PC-9 (cell line): ENCODE data around the gene ATXN1. TPM values are rescaled to one million over a fixed set of nuclear protein-coding genes. Genes with fewer than 3 reads are reported as not detected.

Experiments
- BruUV-seq: library from RNA; stranded (reverse); fragments of 400-500 nt; replicated peaks from 2 replicates; lab custom pipeline; 2021; lab: Mats Ljungman, UMichigan
- CTCF ChIA-PET: fragments of 300-600 bp; sonication (Branson Sonifier 250); formaldehyde crosslinking; loops from one replicate; lab custom pipeline; 2022; ENCODE audit warnings: antibody characterized with exemption; lab: Charles Lee
- POLR2A ChIA-PET: fragments of 300-600 bp; sonication (Branson Sonifier 250); formaldehyde crosslinking; loops from one replicate; lab custom pipeline; 2022; ENCODE audit warnings: antibody characterized with exemption; ENCODE audit not compliant: unreplicated experiment; lab: Charles Lee
- DNase-seq, 2 experiments: peaks; one replicate each; pipeline versions ENCODE4 v3.0.0 to v3.0.0-alpha.2; 2015 to 2022; ENCODE audit warnings: mixed read lengths in 1 of 2
- H2AFZ ChIP-seq: fragments of 200-600 bp; sonication (generic); 2 replicates; pipeline ENCODE4 v1.8.1; 2017; ENCODE audit warnings: antibody characterized with exemption
- H3F3A ChIP-seq: fragments of 200-600 bp; sonication (generic); 2 replicates; pipeline ENCODE4 v1.8.1; 2017; ENCODE audit warnings: antibody characterized with exemption, mild to moderate bottlenecking, low read depth; ENCODE audit not compliant: insufficient read depth
- H3K27ac ChIP-seq: fragments of 200-600 bp; sonication (generic); 2 replicates; pipeline ENCODE4 v1.6.1; 2016; ENCODE audit warnings: mixed run types
- H3K27me3 ChIP-seq: fragments of 200-600 bp; sonication (generic); 2 replicates; pipeline ENCODE4 v1.6.1; 2016; ENCODE audit warnings: low read depth, mixed run types; ENCODE audit not compliant: insufficient read depth
- H3K36me3 ChIP-seq: fragments of 200-600 bp; sonication (generic); 2 replicates; pipeline ENCODE4 v1.6.1; 2016; ENCODE audit warnings: low read depth, mixed run types
- H3K4me1 ChIP-seq: fragments of 200-600 bp; sonication (generic); replicated peaks from 2 replicates; pipeline ENCODE4 v1.6.1; 2016; ENCODE audit warnings: mixed run types; ENCODE audit not compliant: insufficient read depth
- H3K4me2 ChIP-seq: fragments of 200-600 bp; sonication (generic); 2 replicates; pipeline ENCODE4 v1.6.1; 2017; ENCODE audit warnings: mixed run types
- H3K4me3 ChIP-seq: fragments of 200-600 bp; sonication (generic); 2 replicates; pipeline ENCODE4 v1.6.1; 2016; ENCODE audit warnings: mixed run types
- H3K79me2 ChIP-seq: fragments of 200-600 bp; sonication (generic); 2 replicates; pipeline ENCODE4 v1.6.1; 2017; ENCODE audit warnings: low read depth, mixed run types
- H3K9me2 ChIP-seq: fragments of 200-600 bp; sonication (generic); 2 replicates; pipeline ENCODE4 v1.8.1; 2017; ENCODE audit warnings: mild to moderate bottlenecking; ENCODE audit not compliant: insufficient read depth
- H3K9me3 ChIP-seq: fragments of 200-600 bp; sonication (generic); 2 replicates; pipeline ENCODE4 v1.8.1; 2016; ENCODE audit warnings: low read depth; ENCODE audit not compliant: insufficient read depth
- H4K20me1 ChIP-seq: fragments of 200-600 bp; sonication (generic); 2 replicates; pipeline ENCODE4 v1.8.1; 2017; ENCODE audit not compliant: insufficient read depth
- CTCF ChIP-seq: fragments of 200-600 bp; sonication (generic); conservative IDR thresholded peaks from 2 replicates; pipeline ENCODE4 v1.6.1; 2017; ENCODE audit warnings: mixed run types, antibody characterized with exemption, mild to moderate bottlenecking, moderate library complexity
- EZH2 ChIP-seq: fragments of 200-600 bp; sonication (generic); IDR thresholded peaks from 2 replicates; pipeline ENCODE4 v1.8.0; 2017; ENCODE audit warnings: antibody characterized with exemption, low read depth
- intact Hi-C: fragments of 100-400 bp; cut with micrococcal nuclease; formaldehyde crosslinking; loops from one replicate; pipeline ENCODE4 v1.10.0; 2022; ENCODE audit not compliant: unreplicated experiment
- total RNA-seq: library from RNA; stranded (reverse); gene quantifications from 2 replicates; pipeline ENCODE4 v1.2.3, GENCODE V29; 2021

ATXN1 gene
- total RNA-seq, 1 experiment from 2014 or later, result 42.7 TPM

DNA sequence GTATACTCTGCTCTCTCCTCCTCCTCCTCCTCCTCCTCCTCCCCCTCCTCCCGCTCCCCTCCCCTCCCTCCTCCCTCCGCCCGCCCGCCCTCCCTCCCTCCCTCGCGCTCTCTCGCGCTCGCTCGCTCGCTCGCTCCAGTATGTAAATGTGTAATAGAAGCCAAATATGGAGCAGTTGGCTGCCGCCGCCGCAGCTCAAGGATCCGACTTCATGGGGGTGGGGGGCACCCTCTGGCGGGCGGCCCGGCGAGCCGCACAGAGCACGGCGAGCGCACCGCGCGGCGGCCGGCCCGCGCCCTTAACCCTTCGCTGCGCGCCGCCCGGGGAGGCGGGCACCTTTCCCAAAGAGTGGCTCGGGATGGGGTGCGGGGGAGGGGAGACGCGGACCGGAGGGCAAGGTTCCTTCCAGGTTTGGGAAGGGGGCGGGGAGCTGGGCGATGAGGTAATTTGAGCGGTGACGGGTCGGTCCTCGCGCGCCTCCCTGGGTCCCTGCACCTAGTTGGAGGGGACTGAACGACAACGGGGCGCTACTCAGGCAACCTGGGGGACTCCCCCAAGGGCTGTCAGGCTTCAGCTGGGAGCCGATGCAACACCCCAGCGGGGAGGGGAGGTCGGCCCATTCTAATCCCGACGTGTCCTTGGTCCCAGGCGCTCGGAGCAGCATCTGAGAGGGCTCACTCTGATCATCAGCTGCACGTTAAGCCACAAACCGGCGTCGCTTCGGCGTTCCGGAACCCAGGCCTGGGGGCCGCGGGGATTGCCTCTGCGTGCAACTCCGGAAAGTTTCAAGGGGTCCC, 409 bp upstream of the ATXN1 start:
- Histone ChIP-seq H3K9me3 (no peaks in the 10 kb centered on the region), H2AFZ (peak overlapping the region; percentile 77), H3K27ac (peak overlapping the region; percentile 97), H3F3A (peaks cover 37% of the 10 kb centered on the region), H3K79me2 (peaks cover 37% of the 10 kb centered on the region), H3K27me3 (no peaks in the 10 kb centered on the region), H3K4me1 (peaks cover 61% of the 10 kb centered on the region), H3K9me2 (no peaks in the 10 kb centered on the region), H3K36me3 (no peaks in the 10 kb centered on the region), H4K20me1 (no peaks in the 10 kb centered on the region), H3K4me3 (peak overlapping the region; percentile 84), H3K4me2 (peak overlapping the region; percentile 97)
- TSS peak; percentile 29 for BruUV-seq
- intact Hi-C loops, result loop anchor here (1.0 to 5.0 kb wide), 8 partner anchors 49 to 1069 kb away; no protein-coding TSS in a partner anchor
- CTCF ChIA-PET, result interaction anchor here (0.6 to 1.2 kb wide), 11 partner anchors 38 to 469 kb away, joined by 3 to 18 read pairs (median 4); no protein-coding TSS in a partner anchor
- TF ChIP-seq CTCF, result no peak; the same call in 1 of the 2 replicates
- TF ChIP-seq EZH2, result no peak
- DNase-seq, result peak; percentile 72 to 90
- POLR2A ChIA-PET, result interaction anchor here (0.5 to 0.7 kb wide), 9 partner anchors 9 to 838 kb away, joined by 3 to 8 read pairs (median 4); partner anchors contain the start of gene FAM8A1

DNA sequence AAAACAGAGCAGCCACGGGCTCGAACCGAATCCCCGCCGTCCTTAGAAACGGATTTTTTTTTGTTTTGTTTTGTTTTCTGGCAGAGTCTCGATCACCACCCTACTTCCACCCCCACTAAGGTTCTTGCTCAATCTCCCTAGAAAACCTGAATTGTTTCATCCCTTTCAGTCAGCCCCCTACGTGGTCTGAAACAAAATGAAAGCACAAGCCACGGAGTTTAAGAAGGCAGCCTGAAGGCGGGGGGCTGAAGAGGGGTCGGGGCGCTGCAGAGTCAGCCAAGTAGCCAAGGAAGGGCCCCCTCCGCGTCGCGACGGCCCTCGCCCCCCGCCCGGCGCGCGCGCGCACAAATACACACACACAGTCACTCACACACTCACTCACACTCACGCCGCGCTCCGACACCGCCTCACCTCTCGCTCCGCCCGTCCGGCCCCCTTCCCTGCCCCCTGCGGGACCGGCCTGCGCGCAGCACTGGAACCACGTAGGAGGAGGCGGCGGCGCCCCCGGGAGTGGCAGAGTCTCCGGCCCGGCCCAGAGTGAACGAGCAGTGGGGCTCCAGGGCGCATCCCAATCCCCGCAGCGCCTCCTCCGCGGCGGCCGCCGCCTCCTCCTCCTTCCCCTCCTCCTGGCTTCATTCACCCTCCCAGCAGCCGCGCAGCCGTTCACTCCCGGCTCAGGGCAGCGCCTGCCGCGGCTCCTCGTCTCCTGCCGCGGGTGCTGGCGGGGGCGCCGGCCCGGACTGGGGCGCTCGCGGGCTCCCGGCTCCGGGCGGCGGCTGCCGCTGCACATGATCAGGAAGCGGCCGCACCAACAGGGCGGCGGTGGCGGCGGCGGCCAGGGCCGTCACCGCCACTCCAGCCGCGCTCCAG, 1.4 kb downstream of the ATXN1 start:
- Histone ChIP-seq H3K4me1 (peaks cover 61% of the 10 kb centered on the region), H3K4me2 (peak overlapping the region; percentile 87), H3K9me2 (no peaks in the 10 kb centered on the region), H3K9me3 (no peaks in the 10 kb centered on the region), H3K79me2 (peaks cover 52% of the 10 kb centered on the region), H4K20me1 (no peaks in the 10 kb centered on the region), H3K27ac (peak overlapping the region; percentile 70), H3F3A (peaks cover 30% of the 10 kb centered on the region), H3K36me3 (no peaks in the 10 kb centered on the region), H2AFZ (peak overlapping the region; percentile 93), H3K4me3 (peak overlapping the region; percentile 84), H3K27me3 (no peaks in the 10 kb centered on the region)
- CTCF ChIA-PET, result interaction anchor here (0.6 to 0.9 kb wide), 2 partner anchors 46 to 248 kb away, joined by 4 read pairs; no protein-coding TSS in a partner anchor
- peak; percentile 51 to 86 for DNase-seq
- no TSS peak for BruUV-seq
- POLR2A ChIA-PET, result interaction anchor here (0.6 kb wide), 1 partner anchor 248 kb away, joined by 3 read pairs; no protein-coding TSS in a partner anchor
- intact Hi-C loops, result loop anchor here (2.0 to 5.0 kb wide), 5 partner anchors 83 to 1068 kb away; no protein-coding TSS in a partner anchor
- TF ChIP-seq CTCF, result no peak
- no peak for TF ChIP-seq EZH2

- peak overlapping the region; percentile 87 for H3K4me2 ChIP-seq
- no peaks in the 10 kb centered on the region for H3K9me3 ChIP-seq
- H4K20me1 ChIP-seq, result no peaks in the 10 kb centered on the region
- peak overlapping the region; percentile 84 for H3K4me3 ChIP-seq
- peaks cover 58% of the 10 kb centered on the region for H3K79me2 ChIP-seq
- CTCF ChIA-PET, result interaction anchor here (0.5 to 0.9 kb wide), 3 partner anchors 45 to 816 kb away, joined by 4 to 13 read pairs (median 4); no protein-coding TSS in a partner anchor
- H2AFZ ChIP-seq, result peak overlapping the region; percentile 93
- peaks cover 35% of the 10 kb centered on the region for H3F3A ChIP-seq
- POLR2A ChIA-PET, result interaction anchor here (0.6 kb wide), 1 partner anchor 248 kb away, joined by 3 read pairs; no protein-coding TSS in a partner anchor
- intact Hi-C loops, result no loop called here
- H3K4me1 ChIP-seq, result peaks cover 60% of the 10 kb centered on the region
- TF ChIP-seq CTCF (no peak), EZH2 (no peak)
- no peaks in the 10 kb centered on the region for H3K27me3 ChIP-seq
- peak overlapping the region; percentile 70 for H3K27ac ChIP-seq
- no peaks in the 10 kb centered on the region for H3K36me3 ChIP-seq
- BruUV-seq, result no TSS peak
- peak; percentile 15 to 42 for DNase-seq
- H3K9me2 ChIP-seq, result no peaks in the 10 kb centered on the region
Observed at GRCh38 chr6:16759181-16759645, 2.0 kb downstream of the ATXN1 start.
